Measurements from ENCODE around the gene EGFR.

The EGFR gene

DNA sequence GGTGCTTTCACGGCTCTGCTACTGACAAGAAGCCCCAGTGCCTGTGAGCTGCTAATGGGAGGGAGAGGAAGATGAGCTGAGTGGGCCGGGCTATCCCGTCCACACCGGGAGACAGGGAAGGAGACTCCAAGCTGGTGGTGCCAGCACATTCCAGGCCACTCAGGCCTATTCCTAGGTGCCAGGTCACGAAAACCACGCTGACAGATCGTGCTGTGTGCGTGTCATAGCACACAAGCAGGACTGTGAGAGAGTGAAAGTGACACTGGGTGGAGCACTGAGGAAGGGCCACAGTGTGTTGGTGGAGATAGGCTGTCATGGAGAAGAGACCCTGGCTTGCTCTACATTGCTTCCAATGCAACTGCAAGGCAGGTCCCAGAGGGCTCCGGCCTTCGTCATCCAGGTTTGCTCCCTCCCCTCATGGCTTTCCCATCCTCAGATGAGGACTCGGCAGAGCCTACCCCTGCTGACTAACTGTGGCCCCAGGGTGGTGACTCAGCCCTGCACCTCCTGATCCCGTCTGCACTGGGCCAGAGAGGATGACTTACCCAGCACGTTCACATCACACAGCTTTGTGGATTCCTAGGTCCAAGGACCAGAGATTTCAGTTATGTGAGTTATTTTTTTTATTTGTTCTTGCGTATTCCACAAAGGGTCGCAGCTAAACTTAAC lies 167.3 kb downstream of the EGFR start:
- no peak for ATAC-seq (replicated peaks)
- H3K36me3 Mint-ChIP-seq (ENCODE audit: insufficient read depth), result peaks cover 3% of the 10 kb centered on the region
- H3K27me3 Mint-ChIP-seq, result peaks cover 37 to 68% of the 10 kb centered on the region in 2 donors
- H3K4me3 Mint-ChIP-seq, result no peak overlapping the region
- H3K27ac Mint-ChIP-seq, result no peak overlapping the region
- H3K4me1 Mint-ChIP-seq (ENCODE audit: low read depth in 2 of 2), result peaks cover 4 to 7% of the 10 kb centered on the region in 2 donors
- no peaks in the 10 kb centered on the region for H3K9me3 Mint-ChIP-seq
- no peak for DNase-seq

DNA sequence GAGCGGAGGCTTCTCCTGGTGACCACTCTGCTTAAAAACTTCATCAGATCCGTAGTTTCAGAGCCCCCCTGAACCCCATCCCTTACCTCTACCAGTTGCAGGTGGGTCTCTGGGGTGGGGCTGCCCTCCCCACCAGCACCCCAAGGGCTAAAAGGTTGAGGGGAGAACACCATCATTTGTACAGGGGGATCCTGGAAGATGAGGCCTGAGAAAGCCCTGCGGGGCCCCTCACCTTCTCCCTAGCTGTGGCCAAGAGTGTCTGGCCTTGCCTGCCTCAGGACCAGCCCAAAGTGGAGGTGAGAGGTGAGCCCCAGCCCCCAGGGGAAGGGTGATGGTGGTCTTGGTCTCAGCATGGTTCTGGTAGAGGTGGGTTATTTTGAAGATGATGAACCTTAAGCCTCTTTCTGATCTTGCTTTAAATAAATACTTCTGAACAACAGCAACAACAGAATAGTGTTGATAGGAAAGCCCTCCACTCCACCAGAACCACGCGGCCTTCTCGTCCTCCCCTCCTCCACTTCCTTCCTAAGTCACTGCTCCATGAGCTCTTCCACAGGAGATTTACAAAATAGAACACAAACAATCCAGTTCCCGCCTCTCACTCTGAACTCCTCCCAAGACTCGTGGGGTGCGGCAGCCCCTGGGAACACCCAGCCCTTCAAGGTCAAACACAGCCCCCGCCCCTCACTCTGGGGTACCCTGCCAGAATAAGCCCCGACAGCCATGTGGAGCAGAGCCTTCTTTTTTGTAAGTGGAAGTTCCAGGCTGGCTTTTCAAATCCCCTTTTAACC lies 169.1 kb downstream of the EGFR start:
- H3K9me3 Mint-ChIP-seq, result no peaks in the 10 kb centered on the region
- no peak overlapping the region for H3K27ac Mint-ChIP-seq
- ATAC-seq (replicated peaks) (no peak), DNase-seq (no peak)
- peaks cover 4 to 6% of the 10 kb centered on the region in 2 donors for H3K4me1 Mint-ChIP-seq (ENCODE audit: low read depth in 2 of 2)
- H3K27me3 Mint-ChIP-seq, result peaks cover 33 to 70% of the 10 kb centered on the region in 2 donors
- peaks cover 3% of the 10 kb centered on the region for H3K36me3 Mint-ChIP-seq (ENCODE audit: insufficient read depth)
- no peak overlapping the region for H3K4me3 Mint-ChIP-seq

DNA sequence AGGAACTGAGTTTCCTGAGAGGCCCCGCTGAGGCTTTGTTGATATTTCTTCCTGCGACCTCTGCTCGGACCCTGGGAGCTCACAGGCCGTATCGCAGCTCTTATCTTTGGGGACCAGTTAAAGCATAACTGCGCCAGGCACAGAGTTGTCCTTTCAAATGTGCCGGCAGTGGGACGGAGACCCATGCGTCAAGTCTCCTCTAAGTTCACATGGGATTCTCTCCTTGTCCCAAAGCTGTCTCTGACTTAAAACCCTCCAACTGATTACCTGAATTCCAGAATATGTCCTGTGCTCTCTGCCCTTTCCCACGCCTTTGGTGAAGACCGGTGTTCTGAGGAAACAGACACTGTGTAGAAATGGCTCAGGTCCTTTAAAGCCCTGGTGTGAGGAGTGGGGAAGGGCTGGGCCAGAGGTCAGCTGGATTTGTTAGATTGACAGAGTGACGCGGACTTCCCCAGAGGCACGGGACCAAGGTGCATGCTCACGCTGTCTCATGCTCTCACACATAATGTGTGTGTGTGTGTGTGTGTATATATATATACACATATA lies 169.8 kb downstream of the EGFR start:
- peaks cover 33 to 70% of the 10 kb centered on the region in 2 donors for H3K27me3 Mint-ChIP-seq
- no peak for ATAC-seq (replicated peaks)
- H3K27ac Mint-ChIP-seq, result no peak overlapping the region
- H3K9me3 Mint-ChIP-seq, result no peaks in the 10 kb centered on the region
- DNase-seq, result no peak
- peaks cover 3% of the 10 kb centered on the region for H3K36me3 Mint-ChIP-seq (ENCODE audit: insufficient read depth)
- peaks cover 4 to 6% of the 10 kb centered on the region in 2 donors for H3K4me1 Mint-ChIP-seq (ENCODE audit: low read depth in 2 of 2)
- H3K4me3 Mint-ChIP-seq, result no peak overlapping the region

DNA sequence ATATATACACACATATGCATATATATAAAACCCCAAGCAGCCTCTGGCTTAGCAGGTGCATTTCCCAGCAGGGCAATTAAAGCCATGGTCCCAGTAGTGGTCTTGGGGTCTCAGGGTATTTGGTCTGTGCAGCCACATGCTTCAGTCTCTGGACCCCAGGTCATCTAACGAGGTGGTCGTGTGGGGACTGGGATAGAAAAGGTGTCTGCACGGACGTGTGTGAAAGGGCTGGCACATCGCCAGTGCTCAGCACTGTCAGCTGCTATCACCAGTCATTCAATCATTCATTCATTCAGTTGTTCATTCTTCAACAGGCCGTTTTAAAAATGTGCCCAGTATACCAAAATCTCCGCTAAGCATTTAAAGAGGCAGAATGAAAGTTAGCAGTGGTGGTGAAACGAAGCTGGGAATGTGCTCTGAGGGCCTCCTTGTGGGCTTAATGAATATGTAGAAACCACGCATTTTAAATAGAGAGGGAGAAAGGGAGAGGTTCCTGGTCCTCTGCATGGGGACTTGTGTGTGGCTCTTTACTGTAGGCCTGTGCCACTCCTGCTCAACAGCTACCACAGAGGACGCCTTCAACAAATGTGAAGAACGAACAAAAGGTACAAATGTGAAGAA lies 170.4 kb downstream of the EGFR start:
- no peak overlapping the region for H3K4me3 Mint-ChIP-seq
- H3K4me1 Mint-ChIP-seq (ENCODE audit: low read depth in 2 of 2), result peaks cover 4 to 6% of the 10 kb centered on the region in 2 donors
- no peaks in the 10 kb centered on the region for H3K9me3 Mint-ChIP-seq
- H3K27ac Mint-ChIP-seq, result no peak overlapping the region
- no peak for DNase-seq
- ATAC-seq (replicated peaks), result no peak
- peaks cover 30 to 70% of the 10 kb centered on the region in 2 donors for H3K27me3 Mint-ChIP-seq
- peaks cover under 1% of the 10 kb centered on the region for H3K36me3 Mint-ChIP-seq (ENCODE audit: insufficient read depth)

DNA sequence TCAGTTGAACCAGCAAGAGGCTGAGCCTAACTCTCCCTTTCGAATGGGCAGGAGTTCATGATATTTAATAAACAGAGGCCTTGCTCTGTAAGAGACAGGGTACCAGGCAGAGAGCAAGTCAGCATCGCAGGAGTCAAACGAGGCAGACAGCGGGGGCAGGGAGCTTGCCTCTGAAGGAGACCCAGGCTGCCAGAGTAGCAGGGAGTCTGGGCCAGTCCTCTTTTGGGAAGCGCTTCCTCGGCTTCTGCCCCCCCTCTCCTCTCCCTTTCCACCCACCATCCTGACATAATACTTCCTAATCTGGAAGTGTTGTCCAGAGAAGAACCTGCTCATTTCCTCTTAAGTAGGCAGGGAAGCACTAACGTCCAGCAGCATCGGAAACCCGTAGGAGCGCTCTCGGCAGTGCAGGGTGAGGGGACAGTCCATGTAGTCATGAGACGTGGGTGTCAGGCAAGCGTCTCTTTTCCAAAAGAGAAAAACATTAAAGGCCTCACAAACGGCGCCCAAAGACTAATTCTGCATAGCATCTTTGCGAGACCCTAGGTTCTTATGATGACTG lies 171.1 kb downstream of the EGFR start:
- H3K36me3 Mint-ChIP-seq (ENCODE audit: insufficient read depth), result no peaks in the 10 kb centered on the region
- ATAC-seq (replicated peaks), result no peak
- H3K9me3 Mint-ChIP-seq, result no peaks in the 10 kb centered on the region
- no peak overlapping the region for H3K27ac Mint-ChIP-seq
- peaks cover 27 to 69% of the 10 kb centered on the region in 2 donors for H3K27me3 Mint-ChIP-seq
- H3K4me3 Mint-ChIP-seq, result no peak overlapping the region
- peaks cover 4 to 7% of the 10 kb centered on the region in 2 donors for H3K4me1 Mint-ChIP-seq (ENCODE audit: low read depth in 2 of 2)
- no peak for DNase-seq

DNA sequence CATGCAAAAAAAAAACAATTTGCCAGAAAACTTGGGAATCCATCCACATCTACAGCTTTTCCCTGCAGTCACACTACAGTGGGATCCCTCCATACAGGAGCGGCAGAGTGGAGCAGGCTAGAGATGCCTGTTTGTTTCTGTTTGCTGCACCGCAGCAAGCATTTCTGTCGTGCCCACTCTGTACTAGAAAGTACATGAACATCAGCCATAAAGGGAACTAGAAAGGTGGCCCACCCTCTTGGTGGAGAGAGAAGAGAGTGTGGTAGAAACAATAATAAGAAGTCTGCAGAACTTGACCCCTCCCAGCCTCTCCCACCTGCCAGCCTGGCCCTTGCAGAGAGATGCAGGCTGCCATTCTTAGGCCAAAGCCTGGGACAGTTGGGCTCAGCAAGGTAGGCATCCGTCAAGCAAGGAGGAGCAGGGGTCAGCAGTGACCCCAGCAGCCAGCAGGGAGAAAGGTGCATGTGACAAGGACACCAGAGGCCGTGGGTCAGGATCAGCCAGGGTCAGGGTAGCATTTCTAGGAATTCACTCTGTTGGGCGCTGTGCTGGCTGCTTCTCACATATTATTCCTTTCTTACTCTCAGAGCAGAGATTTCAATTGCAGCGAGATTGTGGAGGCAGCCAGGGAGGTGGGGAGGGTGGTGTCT lies 171.8 kb downstream of the EGFR start:
- Mint-ChIP-seq H3K4me3 (no peak overlapping the region), H3K9me3 (no peaks in the 10 kb centered on the region), H3K4me1 (ENCODE audit: low read depth in 2 of 2) (peaks cover 2 to 3% of the 10 kb centered on the region in 2 donors), H3K36me3 (ENCODE audit: insufficient read depth) (no peaks in the 10 kb centered on the region), H3K27me3 (peaks cover 26 to 63% of the 10 kb centered on the region in 2 donors), H3K27ac (no peak overlapping the region)
- DNase-seq (no peak), ATAC-seq (replicated peaks) (no peak)

DNA sequence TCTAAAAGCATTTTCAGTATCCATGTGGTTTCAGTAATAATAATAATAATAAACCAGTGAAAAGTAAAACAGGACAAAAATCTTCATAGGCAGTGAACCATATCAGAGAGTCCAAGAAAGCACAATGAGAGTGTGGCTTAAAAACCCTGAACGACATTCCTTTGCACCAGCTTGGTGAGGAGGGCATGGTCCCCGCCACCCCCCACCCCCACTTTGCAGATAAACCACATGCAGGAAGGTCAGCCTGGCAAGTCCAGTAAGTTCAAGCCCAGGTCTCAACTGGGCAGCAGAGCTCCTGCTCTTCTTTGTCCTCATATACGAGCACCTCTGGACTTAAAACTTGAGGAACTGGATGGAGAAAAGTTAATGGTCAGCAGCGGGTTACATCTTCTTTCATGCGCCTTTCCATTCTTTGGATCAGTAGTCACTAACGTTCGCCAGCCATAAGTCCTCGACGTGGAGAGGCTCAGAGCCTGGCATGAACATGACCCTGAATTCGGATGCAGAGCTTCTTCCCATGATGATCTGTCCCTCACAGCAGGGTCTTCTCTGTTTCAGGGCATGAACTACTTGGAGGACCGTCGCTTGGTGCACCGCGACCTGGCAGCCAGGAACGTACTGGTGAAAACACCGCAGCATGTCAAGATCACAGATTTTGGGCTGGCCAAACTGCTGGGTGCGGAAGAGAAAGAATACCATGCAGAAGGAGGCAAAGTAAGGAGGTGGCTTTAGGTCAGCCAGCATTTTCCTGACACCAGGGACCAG lies 172.5 kb downstream of the EGFR start:
- ATAC-seq (replicated peaks) (no peak), DNase-seq (no peak)
- Mint-ChIP-seq H3K9me3 (no peaks in the 10 kb centered on the region), H3K27ac (no peak overlapping the region), H3K4me1 (ENCODE audit: low read depth in 2 of 2) (peaks cover 0 to 1% of the 10 kb centered on the region in 2 donors), H3K4me3 (no peak overlapping the region), H3K36me3 (ENCODE audit: insufficient read depth) (no peaks in the 10 kb centered on the region), H3K27me3 (peaks cover 23 to 56% of the 10 kb centered on the region in 2 donors)

DNA sequence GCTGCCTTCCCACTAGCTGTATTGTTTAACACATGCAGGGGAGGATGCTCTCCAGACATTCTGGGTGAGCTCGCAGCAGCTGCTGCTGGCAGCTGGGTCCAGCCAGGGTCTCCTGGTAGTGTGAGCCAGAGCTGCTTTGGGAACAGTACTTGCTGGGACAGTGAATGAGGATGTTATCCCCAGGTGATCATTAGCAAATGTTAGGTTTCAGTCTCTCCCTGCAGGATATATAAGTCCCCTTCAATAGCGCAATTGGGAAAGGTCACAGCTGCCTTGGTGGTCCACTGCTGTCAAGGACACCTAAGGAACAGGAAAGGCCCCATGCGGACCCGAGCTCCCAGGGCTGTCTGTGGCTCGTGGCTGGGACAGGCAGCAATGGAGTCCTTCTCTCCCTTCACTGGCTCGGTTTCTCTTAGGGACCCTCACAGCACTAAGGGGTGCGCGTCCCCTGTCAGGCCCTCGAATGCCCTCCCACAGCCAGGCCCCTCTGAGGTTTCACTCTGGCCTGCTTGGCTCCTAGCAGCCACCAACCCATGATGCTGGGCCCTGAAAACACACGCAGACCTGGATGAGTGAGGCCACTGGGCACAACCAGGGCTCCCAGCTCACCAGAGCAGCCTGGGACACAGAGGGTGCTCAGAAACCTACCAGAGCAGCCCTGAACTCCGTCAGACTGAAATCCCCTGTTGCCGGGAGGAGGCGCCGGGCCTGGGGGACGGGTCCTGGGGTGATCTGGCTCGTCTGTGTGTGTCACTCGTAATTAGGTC lies 173.3 kb downstream of the EGFR start:
- H3K4me1 Mint-ChIP-seq (ENCODE audit: low read depth in 2 of 2), result peaks cover 0 to 1% of the 10 kb centered on the region in 2 donors
- DNase-seq (no peak), ATAC-seq (replicated peaks) (no peak)
- H3K9me3 Mint-ChIP-seq, result no peaks in the 10 kb centered on the region
- no peak overlapping the region for H3K4me3 Mint-ChIP-seq
- no peaks in the 10 kb centered on the region for H3K36me3 Mint-ChIP-seq (ENCODE audit: insufficient read depth)
- H3K27me3 Mint-ChIP-seq, result peaks cover 24 to 56% of the 10 kb centered on the region in 2 donors
- no peak overlapping the region for H3K27ac Mint-ChIP-seq

DNA sequence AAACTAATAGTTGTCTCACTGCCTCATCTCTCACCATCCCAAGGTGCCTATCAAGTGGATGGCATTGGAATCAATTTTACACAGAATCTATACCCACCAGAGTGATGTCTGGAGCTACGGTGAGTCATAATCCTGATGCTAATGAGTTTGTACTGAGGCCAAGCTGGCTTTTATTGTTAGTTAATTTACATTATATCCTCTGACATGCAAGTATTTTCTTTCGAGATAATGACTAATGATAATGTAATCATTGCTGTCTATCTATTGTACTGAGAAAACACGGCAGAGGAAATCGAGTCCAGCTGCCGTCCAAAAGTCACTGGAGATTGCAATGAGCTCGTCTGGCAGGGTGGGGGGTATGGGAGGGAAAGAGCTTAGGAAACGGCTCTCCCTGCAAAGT lies 173.9 kb downstream of the EGFR start:
- ATAC-seq (replicated peaks) (no peak), DNase-seq (no peak)
- Mint-ChIP-seq H3K27ac (no peak overlapping the region), H3K27me3 (peaks cover 27 to 56% of the 10 kb centered on the region in 2 donors), H3K9me3 (no peaks in the 10 kb centered on the region), H3K4me3 (no peak overlapping the region), H3K4me1 (ENCODE audit: low read depth in 2 of 2) (peaks cover 0 to 1% of the 10 kb centered on the region in 2 donors), H3K36me3 (ENCODE audit: insufficient read depth) (no peaks in the 10 kb centered on the region)

DNA sequence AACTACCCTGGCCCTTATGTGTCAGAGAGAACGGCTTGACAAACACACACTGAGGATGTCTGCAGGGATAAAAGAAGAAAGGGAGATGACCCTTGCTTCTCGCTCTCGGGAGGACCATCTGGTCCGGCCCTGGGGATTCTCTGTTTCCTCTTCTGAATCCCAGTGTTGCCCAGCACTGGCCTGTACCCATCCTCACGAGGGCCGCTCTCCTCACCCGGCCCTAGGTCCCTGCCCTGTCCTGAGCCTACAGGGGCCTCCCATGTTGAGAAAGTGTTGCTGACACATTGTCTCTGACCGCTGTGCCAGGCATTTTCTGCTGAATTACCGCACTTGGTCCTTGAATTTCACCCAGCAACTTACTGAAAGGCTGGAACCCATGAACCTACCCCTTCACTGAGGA lies 174.4 kb downstream of the EGFR start:
- Mint-ChIP-seq H3K9me3 (no peaks in the 10 kb centered on the region), H3K36me3 (ENCODE audit: insufficient read depth) (no peaks in the 10 kb centered on the region), H3K4me1 (ENCODE audit: low read depth in 2 of 2) (peaks cover 0 to 1% of the 10 kb centered on the region in 2 donors), H3K4me3 (no peak overlapping the region), H3K27ac (no peak overlapping the region), H3K27me3 (peaks cover 22 to 52% of the 10 kb centered on the region in 2 donors)
- no peak for DNase-seq
- no peak for ATAC-seq (replicated peaks)

DNA sequence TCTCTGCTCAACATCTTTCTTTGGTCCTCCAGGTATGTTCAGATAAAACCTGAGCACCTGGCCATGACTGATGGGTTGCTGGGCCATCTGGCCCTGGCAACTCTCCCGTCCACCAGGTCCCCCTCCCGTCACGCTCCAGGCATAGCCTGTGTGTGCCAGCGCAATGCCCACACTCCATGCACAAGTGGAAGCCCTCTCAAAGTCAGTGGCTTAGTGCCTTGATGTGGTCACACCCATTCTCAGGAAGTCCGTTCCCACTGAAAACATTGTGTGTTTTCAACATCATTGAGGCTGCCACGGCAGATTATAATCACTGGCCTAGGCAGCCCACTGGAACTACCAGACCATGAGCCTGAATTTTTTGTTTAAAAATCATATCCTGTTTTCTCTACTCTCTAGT lies 175.7 kb downstream of the EGFR start:
- Mint-ChIP-seq H3K36me3 (ENCODE audit: insufficient read depth) (no peaks in the 10 kb centered on the region), H3K27ac (no peak overlapping the region)

More for the DNA sequence above, 175.7 kb downstream of the EGFR start:
- no peak for ATAC-seq (replicated peaks)
- Mint-ChIP-seq H3K9me3 (no peaks in the 10 kb centered on the region), H3K27me3 (peaks cover 17 to 39% of the 10 kb centered on the region in 2 donors), H3K4me3 (no peak overlapping the region), H3K4me1 (ENCODE audit: low read depth in 2 of 2) (peaks cover 0 to 1% of the 10 kb centered on the region in 2 donors)
- no peak for DNase-seq
